GM19351 (cell line): ENCODE measurements around the gene RPL14.
"Not testable (repeated sequence)": the region's sequence is repeated elsewhere in the genome, so short reads cannot be mapped to it uniquely, and the experiment has no call there.

Experiments used
- ATAC-seq: cut with Tn5 transposase; IDR thresholded peaks from one replicate; pipeline ENCODE4 v1.9.1; 2021; ENCODE audit warnings: mild to moderate bottlenecking, moderate library complexity; ENCODE audit not compliant: unreplicated experiment

Gene RPL14

DNA sequence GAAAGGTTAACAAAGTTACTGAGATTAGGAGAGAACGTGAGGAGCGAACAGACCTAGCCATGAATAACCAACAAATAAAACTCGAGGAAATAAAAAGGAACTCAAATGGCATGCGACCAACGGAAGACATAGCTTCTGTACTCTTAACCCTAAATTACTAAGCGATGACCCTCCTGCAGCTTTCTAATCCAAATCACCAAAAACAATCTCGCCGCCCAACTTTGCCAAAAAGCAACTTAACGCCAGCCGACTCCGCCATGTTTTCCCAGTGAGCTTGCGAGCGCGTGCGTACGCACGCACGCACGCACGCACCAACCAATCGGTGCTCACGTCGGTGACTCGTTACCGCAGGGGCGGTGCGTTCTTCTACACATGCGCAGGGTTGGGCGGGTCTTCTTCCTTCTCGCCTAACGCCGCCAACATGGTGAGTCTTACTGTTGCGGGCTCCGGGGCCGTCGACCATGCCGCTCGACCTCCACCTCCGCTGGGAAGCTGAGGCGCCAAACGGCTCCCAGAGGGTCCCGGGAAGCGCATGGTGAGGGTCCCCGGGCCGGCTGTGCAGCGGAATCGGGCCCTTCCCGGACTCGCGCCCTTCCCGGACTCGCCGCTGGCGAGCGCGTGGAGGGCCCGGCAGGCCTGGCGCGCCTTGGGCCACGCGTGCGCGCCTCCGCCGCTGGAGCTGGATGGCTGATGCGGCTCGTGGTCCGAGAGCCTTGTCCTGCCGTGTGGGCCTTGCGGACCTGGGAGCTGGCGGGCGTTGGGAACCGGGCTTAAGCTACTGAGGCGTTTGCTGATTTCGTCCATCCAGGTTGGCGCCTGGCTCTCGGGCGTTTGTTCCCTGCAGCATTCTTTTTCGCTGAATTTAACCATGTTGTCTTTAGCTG lies at the start of gene RPL14:
Gene RPL14, plus strand, starts transcription at position 400 of the 884 bp plus-strand sequence. Its CDS starts 133 bp downstream, at position 533.
- ATAC-seq = peak; percentile 61

- no peak for ATAC-seq
These were observed 49.5 kb upstream of the RPL14 start for GRCh38 chr3:40407611-40408010.

DNA sequence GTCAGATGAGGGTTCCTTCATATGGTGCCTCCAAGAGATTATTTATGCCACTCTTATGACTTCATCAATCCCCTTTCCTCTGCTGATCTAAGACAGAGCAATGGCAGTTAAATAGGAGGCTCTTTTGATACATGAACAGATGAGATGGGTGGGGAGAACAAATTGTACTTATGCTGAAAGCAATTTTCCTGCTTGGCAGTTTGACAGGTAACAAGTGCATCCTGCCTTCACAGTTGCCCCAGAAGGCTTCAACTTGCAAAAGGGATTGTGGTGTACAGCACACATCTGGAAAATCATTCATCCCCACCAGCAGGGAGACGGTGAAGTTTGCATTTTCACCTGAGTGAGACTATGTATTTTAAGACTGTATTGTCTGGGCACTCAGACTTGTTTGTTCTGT lies 42.9 kb upstream of the RPL14 start:
- no peak for ATAC-seq

DNA sequence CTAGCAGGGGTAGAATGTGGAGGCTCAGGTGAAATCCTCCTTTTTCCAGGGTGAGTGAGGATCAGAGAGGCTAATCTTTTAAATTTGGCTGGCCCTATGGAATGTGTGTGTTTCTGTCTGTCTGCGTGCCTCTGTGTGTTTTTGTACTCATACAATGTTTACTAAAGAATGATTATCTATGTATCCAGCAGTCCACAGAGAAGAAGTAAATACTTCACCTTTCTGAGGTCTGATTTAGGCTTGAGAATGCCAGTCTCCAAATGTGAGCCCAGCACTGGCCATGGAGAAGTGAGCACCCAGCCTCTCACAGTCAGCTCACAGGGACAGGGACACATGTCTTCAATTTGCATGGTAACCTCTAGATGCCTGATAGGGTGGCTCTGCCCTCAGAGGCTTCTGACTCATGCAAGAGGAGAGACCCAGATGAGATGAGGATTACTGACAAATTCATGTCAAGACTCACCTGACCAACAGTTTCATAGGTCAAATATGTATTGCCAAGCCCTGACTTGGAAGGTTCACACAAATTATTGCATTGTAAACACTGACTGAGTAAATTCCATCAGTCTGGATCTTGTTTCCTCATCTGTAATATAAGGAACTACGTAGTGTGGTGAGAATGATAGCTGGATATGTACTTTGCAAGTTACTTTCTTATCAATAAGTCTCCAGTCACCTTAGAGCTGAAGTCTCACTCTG lies 39.1 kb upstream of the RPL14 start:
- no peak for ATAC-seq

DNA sequence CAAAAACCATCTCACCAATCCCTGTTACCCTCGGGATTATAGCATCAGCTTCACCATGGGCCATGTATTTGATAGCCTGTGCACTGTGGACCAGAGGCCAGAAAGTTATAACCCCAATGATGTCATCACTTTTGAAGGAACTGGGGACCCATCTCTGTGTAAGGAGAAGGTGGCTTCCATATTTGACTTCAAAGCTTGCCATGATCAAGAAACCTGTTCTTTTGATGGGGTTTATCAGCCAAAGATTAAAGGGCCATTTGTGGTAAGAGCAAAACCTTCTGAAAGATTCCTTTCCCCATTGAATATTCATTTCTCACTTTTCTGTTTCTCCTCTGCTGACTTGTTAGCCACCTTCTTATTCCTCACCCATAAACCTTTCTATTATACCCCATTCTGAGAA lies 34.3 kb upstream of the RPL14 start:
- ATAC-seq = no peak

DNA sequence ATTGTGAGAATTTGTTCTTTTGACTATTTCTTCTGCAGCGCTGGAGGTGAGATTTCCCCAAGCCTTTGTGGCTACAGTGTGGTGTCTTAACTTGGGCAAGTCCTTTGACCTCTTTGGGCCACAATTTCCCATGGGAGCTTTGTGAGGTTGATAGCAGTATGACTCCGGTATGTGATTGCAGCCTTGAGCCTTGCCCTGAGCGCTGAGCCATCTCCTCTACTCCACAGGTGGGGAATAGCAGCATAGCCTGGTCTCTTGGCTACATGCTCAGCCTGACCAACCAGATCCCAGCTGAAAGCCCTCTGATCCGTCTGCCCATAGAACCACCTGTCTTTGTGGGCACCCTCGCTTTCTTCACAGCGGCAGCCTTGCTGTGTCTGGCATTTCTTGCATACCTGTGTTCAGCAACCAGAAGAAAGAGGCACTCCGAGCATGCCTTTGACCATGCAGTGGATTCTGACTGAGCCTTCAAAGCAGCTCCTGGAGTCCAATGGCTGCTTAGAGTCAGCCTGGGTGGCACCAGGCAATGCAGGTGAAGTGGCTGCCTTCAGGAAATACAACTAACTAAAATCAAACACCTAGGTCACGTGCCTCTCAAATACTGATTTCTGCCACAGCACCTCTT lies 30.0 kb upstream of the RPL14 start:
- no peak for ATAC-seq

DNA sequence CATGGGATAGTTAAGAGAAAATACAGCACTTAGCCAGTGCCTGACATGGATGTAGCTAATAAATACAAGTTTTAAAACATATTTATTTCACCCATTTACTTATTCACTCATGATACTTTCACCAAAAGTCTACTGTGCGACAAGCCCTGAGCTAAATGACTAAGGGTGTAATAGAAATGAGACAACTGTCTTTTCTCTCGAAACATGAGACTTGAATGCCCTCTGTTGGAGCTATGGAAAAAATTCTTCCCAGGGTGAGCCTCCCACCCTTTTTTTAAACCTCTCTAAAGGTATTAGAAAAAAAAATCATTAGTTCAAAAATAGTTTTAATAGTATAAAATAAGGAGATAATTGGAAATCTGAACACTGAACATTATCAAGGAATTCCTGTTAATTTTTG lies 24.3 kb upstream of the RPL14 start:
- ATAC-seq = no peak

DNA sequence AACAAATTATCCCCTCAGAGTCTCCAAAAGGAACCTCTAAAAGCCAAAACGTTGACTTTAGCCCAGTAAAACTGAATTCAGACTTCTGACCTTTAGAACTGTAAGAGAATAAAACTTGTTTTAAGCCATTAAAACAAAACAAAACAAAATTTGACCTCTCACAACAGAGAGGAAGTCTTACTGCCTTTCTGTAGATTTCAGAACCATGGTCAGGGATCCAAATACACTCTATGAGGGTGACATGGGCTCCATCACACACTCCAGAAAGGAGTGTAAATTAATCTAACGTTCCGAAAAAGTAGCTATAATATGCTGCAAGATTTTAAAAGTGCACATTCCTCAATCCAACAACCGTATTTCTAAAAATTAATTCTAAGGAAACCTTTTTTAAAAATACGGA lies 19.2 kb upstream of the RPL14 start:
- ATAC-seq = no peak

GRCh38 chr3:40445062-40445461 lies 12.1 kb upstream of the RPL14 start:
- ATAC-seq = no peak

- no peak for ATAC-seq
These were observed 11.3 kb upstream of the RPL14 start for GRCh38 chr3:40445880-40446279.

DNA sequence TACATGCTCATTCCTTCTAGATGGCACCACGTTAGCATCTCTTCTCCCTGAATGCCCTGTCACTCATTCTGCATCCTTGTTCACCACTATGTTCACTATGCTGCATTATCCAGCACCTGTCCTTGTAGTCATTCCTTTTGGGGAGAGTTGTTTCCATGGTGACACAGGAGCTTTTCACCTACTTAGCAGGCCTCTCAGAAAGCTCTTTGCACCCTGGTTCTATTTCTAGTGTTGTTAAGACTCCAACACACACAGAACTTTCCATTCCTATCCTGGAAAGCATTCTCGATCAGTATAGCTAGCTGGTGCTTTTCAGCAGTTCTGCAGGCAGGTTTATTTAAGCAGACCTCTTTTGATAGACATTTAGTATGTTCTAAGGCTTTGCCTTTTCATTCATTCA lies 6.7 kb upstream of the RPL14 start:
- no peak for ATAC-seq

DNA sequence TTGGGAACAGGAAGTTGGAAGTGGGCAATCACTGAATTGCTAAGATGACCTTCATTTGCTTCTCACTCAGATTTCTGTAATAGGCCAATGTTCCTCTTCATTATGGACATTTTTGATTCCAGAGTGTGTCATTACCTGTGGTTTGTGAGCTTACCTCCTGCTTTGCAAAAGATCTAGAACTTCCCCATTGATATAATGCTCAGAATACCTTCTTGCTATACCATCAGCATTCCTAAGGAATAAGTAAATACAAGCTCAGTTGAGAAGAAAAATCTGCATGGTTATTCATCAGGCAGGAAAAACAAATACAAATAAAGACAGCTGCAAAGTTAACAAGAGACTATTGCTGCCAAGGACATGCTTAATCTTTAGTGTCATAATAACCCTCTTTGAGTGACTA lies 5.6 kb upstream of the RPL14 start:
- no peak for ATAC-seq

DNA sequence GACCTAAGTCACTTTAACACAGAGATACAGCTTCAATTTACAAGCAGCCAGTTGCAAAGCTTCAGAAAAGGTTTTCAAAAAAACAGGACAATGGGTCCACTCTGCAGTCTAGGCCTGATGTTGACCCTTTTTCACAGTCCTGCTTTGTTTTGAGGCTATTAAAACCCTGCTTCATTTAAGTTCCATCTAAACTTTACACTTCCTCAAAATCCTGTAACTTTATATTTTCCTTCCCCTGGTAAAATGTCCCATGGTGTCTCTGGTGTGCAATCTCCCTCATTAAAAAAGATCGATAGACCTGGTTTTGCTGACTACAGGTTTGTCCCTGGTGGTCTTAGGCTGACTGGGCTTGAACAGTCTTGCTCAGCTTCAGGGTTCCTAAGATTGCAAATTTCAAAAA lies 5.1 kb upstream of the RPL14 start:
- ATAC-seq = no peak

GRCh38 chr3:40452562-40452875 lies 4.6 kb upstream of the RPL14 start:
- ATAC-seq = no peak

- ATAC-seq = peak; percentile 91
These were observed 4.0 kb upstream of the RPL14 start for GRCh38 chr3:40452876-40453730.

GRCh38 chr3:40453933-40454332 lies 3.2 kb upstream of the RPL14 start:
- no peak for ATAC-seq

DNA sequence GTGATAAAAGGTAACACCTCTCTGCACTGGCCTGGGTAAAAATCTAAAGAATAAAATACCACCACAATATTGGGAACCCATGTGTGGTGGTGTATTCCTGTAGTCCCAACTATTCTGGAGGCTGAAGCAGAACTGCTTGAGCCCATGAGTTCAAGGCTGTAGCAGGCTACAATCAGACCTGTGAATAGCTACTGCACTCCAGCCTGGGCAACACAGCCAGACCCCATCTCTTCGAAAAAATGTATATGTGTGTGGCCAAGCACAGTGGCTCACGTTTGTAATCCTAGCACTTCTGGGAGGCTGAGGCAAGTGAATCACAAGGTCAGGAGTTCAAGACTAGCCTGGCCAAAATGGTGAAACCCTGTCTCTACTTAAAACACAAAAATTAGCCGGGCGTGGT lies 1.8 kb upstream of the RPL14 start:
- no peak for ATAC-seq

GRCh38 chr3:40456279-40456939 lies 730 bp upstream of the RPL14 start:
- no peak for ATAC-seq

- ATAC-seq = no peak
These were observed 1.3 kb downstream of the RPL14 start for GRCh38 chr3:40458473-40458872.

GRCh38 chr3:40460481-40460880 lies 3.3 kb downstream of the RPL14 start:
- not testable (repeated sequence) for ATAC-seq

DNA sequence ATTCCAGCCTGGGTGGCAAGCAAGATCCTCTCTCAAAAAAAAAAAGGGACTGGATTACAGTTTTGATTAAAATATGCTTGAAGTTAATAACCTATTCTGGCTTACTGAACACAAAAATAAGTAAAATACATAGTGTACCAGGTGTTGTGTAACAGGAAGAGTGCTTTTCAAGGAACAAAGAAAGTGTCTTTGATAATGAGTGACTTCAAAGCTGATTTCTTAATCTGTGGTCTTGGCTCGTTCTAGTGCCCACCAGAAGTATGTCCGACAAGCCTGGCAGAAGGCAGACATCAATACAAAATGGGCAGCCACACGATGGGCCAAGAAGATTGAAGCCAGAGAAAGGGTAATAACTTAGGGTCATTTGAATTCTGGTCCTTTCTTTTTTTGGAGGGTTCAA lies 4.0 kb downstream of the RPL14 start:
- no peak for ATAC-seq
